ENCODE measurements around the gene NSUN4.

The NSUN4 gene

GRCh38 chr1:46408356-46409062 lies 67.9 kb downstream of the NSUN4 start:
- in situ Hi-C loops (cut with HindIII; ENCODE audit: low sequenced_read_pairs) = no loop called here
- no peak for DNase-seq (ENCODE audit: low read depth)
- H3K4me3 ChIP-seq (ENCODE audit: low read depth, low read length) = no peak overlapping the region
- TF ChIP-seq CTCF (IDR thresholded peaks at IDR 0.05; ENCODE audit: low read depth, low read length, missing control alignments) = no peak

DNA sequence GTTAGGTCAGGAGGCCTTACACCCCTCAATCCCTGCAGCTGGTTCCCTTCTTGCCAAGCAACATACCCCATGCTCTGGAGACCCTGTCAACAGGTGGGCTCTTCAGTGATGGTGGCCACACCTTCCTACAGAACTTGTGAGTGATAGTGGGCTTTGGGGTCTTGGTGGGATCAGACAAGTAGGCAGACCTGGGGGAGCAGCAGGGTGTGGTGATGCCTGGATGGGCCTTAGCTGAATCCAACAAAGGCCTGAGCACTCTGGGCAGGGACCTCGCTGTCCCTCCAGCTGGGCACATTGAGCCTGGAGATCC lies 68.4 kb downstream of the NSUN4 start:
- in situ Hi-C loops (cut with HindIII; ENCODE audit: low sequenced_read_pairs) = no loop called here
- no peak for TF ChIP-seq CTCF (IDR thresholded peaks at IDR 0.05; ENCODE audit: low read depth, low read length, missing control alignments)

GRCh38 chr1:46410156-46411009 lies 69.8 kb downstream of the NSUN4 start:
- no peak for DNase-seq (ENCODE audit: low read depth)
- H3K4me3 ChIP-seq (ENCODE audit: low read depth, low read length) = no peak overlapping the region
- no peak for TF ChIP-seq CTCF (IDR thresholded peaks at IDR 0.05; ENCODE audit: low read depth, low read length, missing control alignments)
- in situ Hi-C loops (cut with HindIII; ENCODE audit: low sequenced_read_pairs) = no loop called here

More for the DNA sequence above, 68.4 kb downstream of the NSUN4 start:
- no peak overlapping the region for H3K4me3 ChIP-seq (ENCODE audit: low read depth, low read length)
- DNase-seq (ENCODE audit: low read depth) = no peak

DNA sequence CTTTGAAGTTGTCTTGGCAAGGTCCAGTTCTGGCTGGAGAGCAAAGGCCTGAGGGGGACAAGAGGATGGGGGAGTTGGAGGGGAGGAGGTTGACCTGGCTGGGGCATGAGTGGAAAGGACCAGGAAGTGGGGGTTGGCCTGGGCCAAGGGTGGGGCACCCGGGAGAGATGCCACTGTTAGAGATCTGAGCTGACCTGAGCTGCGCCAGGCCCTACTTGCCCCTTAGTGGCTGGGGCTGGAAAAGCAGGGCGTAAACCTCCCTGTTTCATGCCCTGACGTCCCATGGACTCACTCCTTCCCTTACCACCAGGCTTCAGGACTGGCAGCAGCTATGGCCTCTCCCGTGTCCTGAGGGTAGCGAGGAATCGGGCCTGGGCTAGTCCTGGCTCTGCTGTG lies 70.4 kb downstream of the NSUN4 start:
- TF ChIP-seq CTCF (IDR thresholded peaks at IDR 0.05; ENCODE audit: low read depth, low read length, missing control alignments) = no peak
- in situ Hi-C loops (cut with HindIII; ENCODE audit: low sequenced_read_pairs) = no loop called here
- no peak for DNase-seq (ENCODE audit: low read depth)
- no peak overlapping the region for H3K4me3 ChIP-seq (ENCODE audit: low read depth, low read length)

Measured in astrocyte of the cerebellum (primary cell).